ENCODE measurements around the gene FADS3.

- TF ChIP-seq CTCF (conservative IDR thresholded peaks at IDR 0.05; ENCODE audit: low read depth, low read length) (no peak), EZH2 (IDR thresholded peaks at IDR 0.05; ENCODE audit: low read length, unreplicated experiment) (no peak), EZH2phosphoT487 (IDR thresholded peaks at IDR 0.05; ENCODE audit: borderline replicate concordance, low read length) (no peak)
These were observed 37.3 kb upstream of the FADS3 start for GRCh38 chr11:61928606-61929005.
